Measurements from ENCODE around the gene MSLN. TPM values are rescaled to one million over a fixed set of nuclear protein-coding genes. Genes with fewer than 3 reads are reported as not detected.

MSLN gene
- polyA plus RNA-seq, 2 of the 4 experiments (the other 2 are of a cell fraction): 2.4 to 3.6 TPM

- Histone ChIP-seq H3K4me2 (peak overlapping the region; percentile 94), H3K4me3 (peak overlapping the region; percentile 64), H3K9me3 (no peaks in the 10 kb centered on the region), H3K4me1 (peaks cover 79% of the 10 kb centered on the region), H3K27ac (peak overlapping the region; percentile 80 to 99)
- DNase-seq (ENCODE audit: low read depth in 1 of 2, low spot score in 1 of 2) (no peak), ATAC-seq (peak in 1 of 2 experiments; percentile 13; a peak in 3 of 6 replicates), FAIRE-seq (no peak)
- WGBS (ENCODE audit: missing lambda C conversion rate): 50% methylated on average over 4 of the region's 11 CpGs
- TF ChIP-seq MAFK (IDR thresholded peaks at IDR 0.05; ENCODE audit: partially characterized antibody) (peak; percentile 25), E2F6 (IDR thresholded peaks at IDR 0.05; ENCODE audit: borderline replicate concordance, low read depth) (no peak)
- ChIA-PET CTCF (interaction anchor here (1.5 to 25.1 kb wide), 6 partner anchors 12 to 72 kb away, joined by 4 to 656 read pairs (median 20); partner anchors contain the start of genes ANTKMT, CCDC78, CHTF18 and CIAO3), POLR2A (no interaction called here)
Observed at GRCh38 chr16:714079-714478, 46.5 kb upstream of the MSLN start.

- CTCF ChIA-PET: interaction anchor here (0.9 to 25.1 kb wide), 13 partner anchors 8 to 435 kb away, joined by 3 to 656 read pairs (median 5); partner anchors contain the start of genes ANTKMT, CCDC78, CHTF18 and CIAO3
- Histone ChIP-seq H3K27ac (peak within 1 kb of the TSS; percentile 80 to 99), H3K4me1 (peaks cover 84% of the 10 kb centered on the region), H3K4me2 (peak within 1 kb of the TSS; percentile 94), H3K9me3 (no peaks in the 10 kb centered on the region), H3K4me3 (peak within 1 kb of the TSS; percentile 64)
- TF ChIP-seq SREBF2 (IDR thresholded peaks at IDR 0.05) (no peak), JUN (IDR thresholded peaks at IDR 0.05) (peak; percentile 16 to 20; a peak in 2 of 5 replicates), POLR2A (IDR thresholded peaks at IDR 0.05; ENCODE audit: low read length) (peak; percentile 28; the same call in 1 of the 2 replicates), CBX8 (IDR thresholded peaks at IDR 0.05) (no peak), SMC3 (IDR thresholded peaks at IDR 0.05) (no peak), E2F6 (IDR thresholded peaks at IDR 0.05; ENCODE audit: borderline replicate concordance, low read depth) (peak; percentile 72), RNF2 (IDR thresholded peaks at IDR 0.05; ENCODE audit: borderline replicate concordance, low read depth) (peak; percentile 62; the same call in 1 of the 2 replicates), FOSL2 (IDR thresholded peaks at IDR 0.05) (no peak), FOSL2 (CRISPR knock-in tag; IDR thresholded peaks at IDR 0.05) (no peak), MAX (IDR thresholded peaks at IDR 0.05) (peak; percentile 80), RARB (CRISPR knock-in tag; IDR thresholded peaks at IDR 0.05) (no peak), NR3C1 (IDR thresholded peaks at IDR 0.05) (no peak)
- DNase-seq (ENCODE audit: low read depth in 1 of 2, low spot score in 1 of 2) (peak; percentile 83 to 90), ATAC-seq (peak; percentile 37 to 61), FAIRE-seq (no peak)
- WGBS (ENCODE audit: missing lambda C conversion rate): 13% methylated on average over 26 of the region's 108 CpGs
- POLR2A ChIA-PET: interaction anchor here (0.6 to 2.4 kb wide), 6 partner anchors 10 to 74 kb away, joined by 3 to 23 read pairs (median 4); partner anchors contain the start of genes CCDC78, CHTF18, JMJD8 and RPUSD1
Observed at GRCh38 chr16:714558-715476, 45.7 kb upstream of the MSLN start, which contains the start of gene METRN. TSS of gene METRN (plus strand) at chr16:715118. CDS start at chr16:715290, 172 bp downstream.

GRCh38 chr16:715477-716199 lies 44.9 kb upstream of the MSLN start:
- peak overlapping the region; percentile 80 to 99 for H3K27ac ChIP-seq
- TF ChIP-seq CTCF (IDR thresholded peaks at IDR 0.05) (peak; percentile 61), HDAC2 (IDR thresholded peaks at IDR 0.05) (no peak), PBX3 (IDR thresholded peaks at IDR 0.05) (peak; percentile 29; the same call in 1 of the 2 replicates), NPAS2 (CRISPR knock-in tag; IDR thresholded peaks at IDR 0.05; ENCODE audit: borderline replicate concordance) (no peak), E2F6 (IDR thresholded peaks at IDR 0.05; ENCODE audit: borderline replicate concordance, low read depth) (peak; percentile 70), MAX (IDR thresholded peaks at IDR 0.05) (peak; percentile 37; the same call in 1 of the 2 replicates), RNF2 (IDR thresholded peaks at IDR 0.05; ENCODE audit: borderline replicate concordance, low read depth) (0 out of 2 replicates have a peak, but pooled peaks have one; percentile 10), MYC (IDR thresholded peaks at IDR 0.05; ENCODE audit: borderline replicate concordance, low read length) (peak; percentile 38; the same call in 1 of the 2 replicates), PHF8 (IDR thresholded peaks at IDR 0.05; ENCODE audit: borderline replicate concordance, low read depth) (0 out of 2 replicates have a peak, but pooled peaks have one; percentile 28), JUN (IDR thresholded peaks at IDR 0.05) (peak in 1 of 2 experiments; percentile 58; a peak in 2 of 5 replicates), TP53 (CRISPR knock-in tag; IDR thresholded peaks at IDR 0.05) (no peak)
- H3K9me3 ChIP-seq: no peaks in the 10 kb centered on the region
- peak overlapping the region; percentile 94 for H3K4me2 ChIP-seq
- ChIA-PET CTCF (interaction anchor here (0.7 to 25.1 kb wide), 17 partner anchors 8 to 434 kb away, joined by 3 to 656 read pairs (median 5); partner anchors contain the start of genes ANTKMT, CCDC78, CHTF18 and CIAO3), POLR2A (interaction anchor here (0.6 to 2.4 kb wide), 5 partner anchors 9 to 365 kb away, joined by 3 to 23 read pairs (median 6); partner anchors contain the start of genes CCDC78, CHTF18 and RPUSD1)
- ATAC-seq (peak in 1 of 2 experiments; percentile 23; a peak in 4 of 6 replicates), FAIRE-seq (no peak), DNase-seq (ENCODE audit: low read depth in 1 of 2, low spot score in 1 of 2) (peak in 1 of 2 experiments; percentile 61)
- peak overlapping the region; percentile 64 for H3K4me3 ChIP-seq
- WGBS (ENCODE audit: missing lambda C conversion rate): 0% methylated on average over 3 of the region's 74 CpGs
- H3K4me1 ChIP-seq: peaks cover 79% of the 10 kb centered on the region
